Measurements from ENCODE around the gene MLANA. TPM values are rescaled to one million over a fixed set of nuclear protein-coding genes. Genes with fewer than 3 reads are reported as not detected.
"Not testable (repeated sequence)": the region's sequence is repeated elsewhere in the genome, so short reads cannot be mapped to it uniquely, and the experiment has no call there.

MLANA gene
- total and polyA plus RNA-seq, 4 experiments from 2014 or later: 0.59 TPM; not detected in 3

DNA sequence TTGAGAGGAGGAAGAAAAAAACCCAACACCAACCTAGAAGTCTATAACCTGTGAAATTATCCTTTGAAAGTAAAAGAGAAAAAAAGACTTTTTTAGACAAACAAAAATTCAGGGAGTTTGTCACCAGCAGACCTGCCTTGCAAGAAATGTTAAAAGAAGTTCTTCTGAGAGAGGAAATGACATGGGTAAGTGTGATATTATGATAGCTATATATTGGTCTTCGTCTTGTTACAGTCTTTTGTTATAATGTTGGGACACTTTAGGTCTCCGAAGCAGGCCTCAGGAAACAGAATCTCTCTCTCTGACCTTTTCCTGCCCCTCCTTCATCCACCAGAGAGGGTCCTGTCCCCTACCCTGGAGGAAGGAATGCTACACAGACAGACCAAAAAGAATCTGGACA is 16.6 kb upstream of the MLANA start:
- Histone ChIP-seq H3K27ac (ENCODE audit: low read depth, low read length) (no peak overlapping the region), H3K27me3 (ENCODE audit: insufficient read depth, low read length) (no peaks in the 10 kb centered on the region), H3K36me3 (ENCODE audit: insufficient read depth, low read length) (no peaks in the 10 kb centered on the region), H3K9me3 (ENCODE audit: control insufficient read depth in 1 of 2, low read length in 2 of 2) (no peaks in the 10 kb centered on the region), H3K4me1 (ENCODE audit: insufficient read depth, low read length) (no peaks in the 10 kb centered on the region), H3K4me3 (ENCODE audit: low read length in 2 of 2) (no peak overlapping the region)
- Mint-ChIP-seq H3K27me3 (no peaks in the 10 kb centered on the region), H3K4me3 (no peak overlapping the region), H3K27ac (peak overlapping the region in 1 of 7 donors; percentile 47), H3K4me1 (peaks cover 2 to 16% (median 12%) of the 10 kb centered on the region in 4 donors), H3K9me3 (no peaks in the 10 kb centered on the region), H3K36me3 (peaks cover 0 to 16% of the 10 kb centered on the region in 2 donors)
- CTCF ChIA-PET (ENCODE audit: partially characterized antibody): interaction anchor here (0.8 to 2.0 kb wide), 2 partner anchors 12 to 41 kb away, joined by 5 to 6 read pairs; partner anchors contain the start of gene ERMP1
- POLR2A ChIA-PET (ENCODE audit: partially characterized antibody): interaction anchor here (1.4 kb wide), 1 partner anchor 41 kb away, joined by 3 read pairs; the partner anchor contains the start of gene ERMP1
- DNase-seq: no peak
- intact Hi-C loops (cut with micrococcal nuclease): no loop called here

DNA sequence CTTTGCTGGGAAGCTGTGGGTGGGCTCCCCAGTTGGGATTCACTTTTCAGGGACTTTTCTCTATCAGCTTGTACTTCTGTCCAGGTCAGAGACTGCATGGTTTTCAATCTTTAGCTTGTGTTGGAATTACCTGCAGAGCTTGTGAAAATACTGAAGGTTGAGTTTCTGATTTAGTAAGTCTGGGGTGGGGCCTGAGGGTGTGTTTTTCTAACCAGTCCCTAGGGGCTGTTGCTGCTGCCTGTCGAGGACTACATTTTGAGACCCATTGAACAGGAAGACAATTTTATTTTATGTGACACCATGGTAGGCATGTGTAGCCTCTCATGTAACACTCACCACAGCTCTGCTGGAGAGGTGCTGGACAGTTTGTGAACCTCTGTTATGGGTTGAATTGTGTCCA is 14.7 kb upstream of the MLANA start:
- no peak for DNase-seq
- Histone ChIP-seq H3K4me3 (ENCODE audit: low read length in 2 of 2) (no peak overlapping the region), H3K36me3 (ENCODE audit: insufficient read depth, low read length) (no peaks in the 10 kb centered on the region), H3K27ac (ENCODE audit: low read depth, low read length) (no peak overlapping the region), H3K27me3 (ENCODE audit: insufficient read depth, low read length) (no peaks in the 10 kb centered on the region), H3K4me1 (ENCODE audit: insufficient read depth, low read length) (no peaks in the 10 kb centered on the region), H3K9me3 (ENCODE audit: control insufficient read depth in 1 of 2, low read length in 2 of 2) (no peaks in the 10 kb centered on the region)
- ChIA-PET POLR2A (ENCODE audit: partially characterized antibody) (no interaction called here), CTCF (ENCODE audit: partially characterized antibody) (interaction anchor here (1.7 kb wide), 1 partner anchor 10 kb away, joined by 6 read pairs; no protein-coding TSS in a partner anchor)
- intact Hi-C loops (cut with micrococcal nuclease): no loop called here
- H3K27ac Mint-ChIP-seq: no peak overlapping the region
- H3K9me3 Mint-ChIP-seq: no peaks in the 10 kb centered on the region
- peaks cover 2 to 6% (median 4%) of the 10 kb centered on the region in 4 donors for H3K4me1 Mint-ChIP-seq
- H3K36me3 Mint-ChIP-seq: peaks cover 0 to 7% of the 10 kb centered on the region in 2 donors
- H3K4me3 Mint-ChIP-seq: no peak overlapping the region
- no peaks in the 10 kb centered on the region for H3K27me3 Mint-ChIP-seq

DNA sequence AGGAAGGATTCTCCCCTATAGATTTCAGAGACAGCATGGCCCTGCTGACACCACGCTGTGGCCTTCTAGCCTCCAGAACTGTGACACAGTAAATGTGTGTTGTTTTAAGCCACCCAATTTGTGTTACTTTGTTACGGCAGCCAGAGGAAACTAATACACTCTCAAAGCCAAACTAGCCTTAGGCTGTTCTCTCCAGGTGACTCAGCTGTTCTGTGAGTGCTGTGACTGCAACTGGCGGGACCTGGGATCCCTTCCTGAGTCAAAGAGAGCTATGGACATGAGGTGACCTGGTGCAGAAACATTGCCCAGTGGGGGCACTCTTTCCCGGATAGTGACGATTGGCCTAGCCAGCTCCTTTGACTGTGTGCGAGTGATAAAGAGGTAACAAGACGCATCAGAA is 14.0 kb upstream of the MLANA start:
- no peak overlapping the region for H3K27ac Mint-ChIP-seq
- no peak for DNase-seq

GRCh38 chr9:5879419-5880181 is 11.1 kb upstream of the MLANA start:
- CTCF ChIA-PET (ENCODE audit: partially characterized antibody): interaction anchor here (0.6 to 1.3 kb wide), 3 partner anchors 19 to 46 kb away, joined by 3 to 6 read pairs (median 3); partner anchors contain the start of gene ERMP1
- H3K9me3 Mint-ChIP-seq: no peaks in the 10 kb centered on the region
- no peak overlapping the region for H3K27ac Mint-ChIP-seq
- Histone ChIP-seq H3K4me1 (ENCODE audit: insufficient read depth, low read length) (no peaks in the 10 kb centered on the region), H3K9me3 (ENCODE audit: control insufficient read depth in 1 of 2, low read length in 2 of 2) (no peaks in the 10 kb centered on the region), H3K36me3 (ENCODE audit: insufficient read depth, low read length) (no peaks in the 10 kb centered on the region), H3K27me3 (ENCODE audit: insufficient read depth, low read length) (no peaks in the 10 kb centered on the region), H3K4me3 (ENCODE audit: low read length in 2 of 2) (no peak overlapping the region), H3K27ac (ENCODE audit: low read depth, low read length) (no peak overlapping the region)
- POLR2A ChIA-PET (ENCODE audit: partially characterized antibody): no interaction called here
- intact Hi-C loops (cut with micrococcal nuclease): no loop called here
- DNase-seq: no peak
- no peaks in the 10 kb centered on the region for H3K27me3 Mint-ChIP-seq
- H3K4me3 Mint-ChIP-seq: no peak overlapping the region
- H3K4me1 Mint-ChIP-seq: peaks cover 2 to 6% (median 3%) of the 10 kb centered on the region in 4 donors
- peaks cover 0 to 8% of the 10 kb centered on the region in 2 donors for H3K36me3 Mint-ChIP-seq

More for the DNA sequence above, 14.0 kb upstream of the MLANA start:
- Histone ChIP-seq H3K27ac (ENCODE audit: low read depth, low read length) (no peak overlapping the region), H3K4me1 (ENCODE audit: insufficient read depth, low read length) (no peaks in the 10 kb centered on the region), H3K4me3 (ENCODE audit: low read length in 2 of 2) (no peak overlapping the region), H3K36me3 (ENCODE audit: insufficient read depth, low read length) (no peaks in the 10 kb centered on the region), H3K27me3 (ENCODE audit: insufficient read depth, low read length) (no peaks in the 10 kb centered on the region), H3K9me3 (ENCODE audit: control insufficient read depth in 1 of 2, low read length in 2 of 2) (no peaks in the 10 kb centered on the region)
- Mint-ChIP-seq H3K36me3 (peaks cover 0 to 8% of the 10 kb centered on the region in 2 donors), H3K9me3 (no peaks in the 10 kb centered on the region), H3K4me1 (peaks cover 2 to 6% (median 4%) of the 10 kb centered on the region in 4 donors), H3K27me3 (no peaks in the 10 kb centered on the region), H3K4me3 (no peak overlapping the region)
- intact Hi-C loops (cut with micrococcal nuclease): no loop called here
- CTCF ChIA-PET (ENCODE audit: partially characterized antibody): interaction anchor here (0.8 to 1.7 kb wide), 2 partner anchors 9 to 10 kb away, joined by 3 to 6 read pairs; no protein-coding TSS in a partner anchor
- POLR2A ChIA-PET (ENCODE audit: partially characterized antibody): no interaction called here

- H3K27ac ChIP-seq (ENCODE audit: low read depth, low read length); H3K4me3 ChIP-seq (ENCODE audit: low read length in 2 of 2); H3K36me3 ChIP-seq (ENCODE audit: insufficient read depth, low read length); DNase-seq; POLR2A ChIA-PET (ENCODE audit: partially characterized antibody); intact Hi-C loops (cut with micrococcal nuclease); H3K4me3 Mint-ChIP-seq; H3K27ac Mint-ChIP-seq; H3K9me3 Mint-ChIP-seq; H3K27me3 Mint-ChIP-seq; H3K4me1 ChIP-seq (ENCODE audit: insufficient read depth, low read length); H3K9me3 ChIP-seq (ENCODE audit: control insufficient read depth in 1 of 2, low read length in 2 of 2); H3K27me3 ChIP-seq (ENCODE audit: insufficient read depth, low read length); H3K36me3 Mint-ChIP-seq: not testable (repeated sequence)
- CTCF ChIA-PET (ENCODE audit: partially characterized antibody): interaction anchor here (0.6 to 5.2 kb wide), 4 partner anchors 8 to 1402 kb away, joined by 3 to 51 read pairs (median 4); partner anchors contain the start of gene ERMP1
- peaks cover 5 to 12% (median 8%) of the 10 kb centered on the region in 4 donors for H3K4me1 Mint-ChIP-seq
These were observed 8.3 kb upstream of the MLANA start for GRCh38 chr9:5882244-5883012.

- Histone ChIP-seq H3K4me1 (ENCODE audit: insufficient read depth, low read length) (peaks cover 5% of the 10 kb centered on the region), H3K36me3 (ENCODE audit: insufficient read depth, low read length) (no peaks in the 10 kb centered on the region), H3K27ac (ENCODE audit: low read depth, low read length) (no peak overlapping the region), H3K4me3 (ENCODE audit: low read length in 2 of 2) (no peak overlapping the region), H3K27me3 (ENCODE audit: insufficient read depth, low read length) (no peaks in the 10 kb centered on the region), H3K9me3 (ENCODE audit: control insufficient read depth in 1 of 2, low read length in 2 of 2) (no peaks in the 10 kb centered on the region)
- Mint-ChIP-seq H3K9me3 (no peaks in the 10 kb centered on the region), H3K4me1 (peaks cover 5 to 6% (median 5%) of the 10 kb centered on the region in 4 donors), H3K4me3 (no peak overlapping the region), H3K27ac (peak overlapping the region in 2 of 7 donors; percentile 19 to 56), H3K36me3 (peaks cover 0 to 4% of the 10 kb centered on the region in 2 donors), H3K27me3 (no peaks in the 10 kb centered on the region)
- no peak for DNase-seq
- ChIA-PET POLR2A (ENCODE audit: partially characterized antibody) (no interaction called here), CTCF (ENCODE audit: partially characterized antibody) (interaction anchor here (1.5 to 5.2 kb wide), 3 partner anchors 12 to 83 kb away, joined by 4 to 51 read pairs (median 7); partner anchors contain the start of gene ERMP1)
- intact Hi-C loops (cut with micrococcal nuclease): no loop called here
These were observed 6.5 kb upstream of the MLANA start for GRCh38 chr9:5884191-5884590.
